ENCODE results near the gene FZD10. TPM values are rescaled to one million over a fixed set of nuclear protein-coding genes. Genes with fewer than 3 reads are reported as not detected.

The FZD10 gene
- total RNA-seq, 1 donor from 2014 or later = 0.05 TPM

GRCh38 chr12:130161261-130162243, 712 bp upstream of the FZD10 start:
- peak; percentile 27 for DNase-seq
- peaks cover 97% of the 10 kb centered on the region for H3K27me3 ChIP-seq (ENCODE audit: low read depth)
- no peaks in the 10 kb centered on the region for H3K9me3 ChIP-seq (replicated peaks)
- no peak for TF ChIP-seq CTCF (IDR thresholded peaks at IDR 0.05; ENCODE audit: borderline replicate concordance)
- H3K4me1 ChIP-seq = peaks cover 22% of the 10 kb centered on the region
- H3K27ac ChIP-seq (replicated peaks) = no peak overlapping the region
- peak overlapping the region; percentile 62 for H3K4me3 ChIP-seq
- no peaks in the 10 kb centered on the region for H3K36me3 ChIP-seq
- intact Hi-C loops (cut with micrococcal nuclease) = no loop called here

DNA sequence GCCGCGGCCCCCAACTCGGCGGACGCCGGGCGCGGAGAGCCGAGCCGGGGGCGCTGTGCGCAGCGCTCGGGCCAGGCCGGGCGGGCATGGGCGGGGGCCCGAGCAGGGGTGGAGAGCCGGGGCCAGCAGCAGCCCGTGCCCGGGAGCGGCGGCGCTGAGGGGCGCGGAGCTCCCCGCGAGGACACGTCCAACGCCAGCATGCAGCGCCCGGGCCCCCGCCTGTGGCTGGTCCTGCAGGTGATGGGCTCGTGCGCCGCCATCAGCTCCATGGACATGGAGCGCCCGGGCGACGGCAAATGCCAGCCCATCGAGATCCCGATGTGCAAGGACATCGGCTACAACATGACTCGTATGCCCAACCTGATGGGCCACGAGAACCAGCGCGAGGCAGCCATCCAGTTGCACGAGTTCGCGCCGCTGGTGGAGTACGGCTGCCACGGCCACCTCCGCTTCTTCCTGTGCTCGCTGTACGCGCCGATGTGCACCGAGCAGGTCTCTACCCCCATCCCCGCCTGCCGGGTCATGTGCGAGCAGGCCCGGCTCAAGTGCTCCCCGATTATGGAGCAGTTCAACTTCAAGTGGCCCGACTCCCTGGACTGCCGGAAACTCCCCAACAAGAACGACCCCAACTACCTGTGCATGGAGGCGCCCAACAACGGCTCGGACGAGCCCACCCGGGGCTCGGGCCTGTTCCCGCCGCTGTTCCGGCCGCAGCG, 639 bp downstream of the FZD10 start:
- H3K27ac ChIP-seq (replicated peaks) = no peak overlapping the region
- H3K4me3 ChIP-seq = peak overlapping the region; percentile 62
- peaks cover 22% of the 10 kb centered on the region for H3K4me1 ChIP-seq
- intact Hi-C loops (cut with micrococcal nuclease) = no loop called here
- no peaks in the 10 kb centered on the region for H3K9me3 ChIP-seq (replicated peaks)
- H3K36me3 ChIP-seq = no peaks in the 10 kb centered on the region
- no peak for TF ChIP-seq CTCF (IDR thresholded peaks at IDR 0.05; ENCODE audit: borderline replicate concordance)
- no peak for DNase-seq
- H3K27me3 ChIP-seq (ENCODE audit: low read depth) = peaks cover 100% of the 10 kb centered on the region

DNA sequence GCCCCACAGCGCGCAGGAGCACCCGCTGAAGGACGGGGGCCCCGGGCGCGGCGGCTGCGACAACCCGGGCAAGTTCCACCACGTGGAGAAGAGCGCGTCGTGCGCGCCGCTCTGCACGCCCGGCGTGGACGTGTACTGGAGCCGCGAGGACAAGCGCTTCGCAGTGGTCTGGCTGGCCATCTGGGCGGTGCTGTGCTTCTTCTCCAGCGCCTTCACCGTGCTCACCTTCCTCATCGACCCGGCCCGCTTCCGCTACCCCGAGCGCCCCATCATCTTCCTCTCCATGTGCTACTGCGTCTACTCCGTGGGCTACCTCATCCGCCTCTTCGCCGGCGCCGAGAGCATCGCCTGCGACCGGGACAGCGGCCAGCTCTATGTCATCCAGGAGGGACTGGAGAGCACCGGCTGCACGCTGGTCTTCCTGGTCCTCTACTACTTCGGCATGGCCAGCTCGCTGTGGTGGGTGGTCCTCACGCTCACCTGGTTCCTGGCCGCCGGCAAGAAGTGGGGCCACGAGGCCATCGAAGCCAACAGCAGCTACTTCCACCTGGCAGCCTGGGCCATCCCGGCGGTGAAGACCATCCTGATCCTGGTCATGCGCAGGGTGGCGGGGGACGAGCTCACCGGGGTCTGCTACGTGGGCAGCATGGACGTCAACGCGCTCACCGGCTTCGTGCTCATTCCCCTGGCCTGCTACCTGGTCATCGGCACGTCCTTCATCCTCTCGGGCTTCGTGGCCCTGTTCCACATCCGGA, 1.4 kb downstream of the FZD10 start:
- no peak for TF ChIP-seq CTCF (IDR thresholded peaks at IDR 0.05; ENCODE audit: borderline replicate concordance)
- Histone ChIP-seq H3K36me3 (no peaks in the 10 kb centered on the region), H3K4me3 (peak overlapping the region; percentile 62), H3K9me3 (replicated peaks) (no peaks in the 10 kb centered on the region), H3K27me3 (ENCODE audit: low read depth) (peaks cover 100% of the 10 kb centered on the region), H3K27ac (replicated peaks) (no peak overlapping the region), H3K4me1 (peaks cover 22% of the 10 kb centered on the region)
- intact Hi-C loops (cut with micrococcal nuclease) = no loop called here
- no peak for DNase-seq

GRCh38 chr12:130164216-130164542, 1.9 kb downstream of the FZD10 start:
- Histone ChIP-seq H3K4me1 (peaks cover 22% of the 10 kb centered on the region), H3K4me3 (no peak overlapping the region), H3K27ac (replicated peaks) (no peak overlapping the region), H3K36me3 (no peaks in the 10 kb centered on the region), H3K9me3 (replicated peaks) (no peaks in the 10 kb centered on the region), H3K27me3 (ENCODE audit: low read depth) (peaks cover 100% of the 10 kb centered on the region)
- intact Hi-C loops (cut with micrococcal nuclease) = no loop called here
- TF ChIP-seq CTCF (IDR thresholded peaks at IDR 0.05; ENCODE audit: borderline replicate concordance) = no peak
- no peak for DNase-seq

GRCh38 chr12:130164936-130165335, 2.7 kb downstream of the FZD10 start:
- intact Hi-C loops (cut with micrococcal nuclease) = no loop called here
- Histone ChIP-seq H3K9me3 (replicated peaks) (no peaks in the 10 kb centered on the region), H3K27ac (replicated peaks) (no peak overlapping the region), H3K4me1 (peaks cover 22% of the 10 kb centered on the region), H3K4me3 (no peak overlapping the region), H3K36me3 (no peaks in the 10 kb centered on the region), H3K27me3 (ENCODE audit: low read depth) (peaks cover 100% of the 10 kb centered on the region)
- TF ChIP-seq CTCF (IDR thresholded peaks at IDR 0.05; ENCODE audit: borderline replicate concordance) = no peak
- DNase-seq = no peak

All from left ventricle myocardium inferior (tissue), 1 donor.